ENCODE measurements around the gene ALKBH2. TPM values are rescaled to one million over a fixed set of nuclear protein-coding genes. Genes with fewer than 3 reads are reported as not detected.
A peak's percentile ranks its signal among the peaks of the same experiment; 100 is the strongest.

The ALKBH2 gene
- total RNA-seq, 3 donors from 2014 or later, result 5.8 to 10.1 (median 7.5) TPM

DNA sequence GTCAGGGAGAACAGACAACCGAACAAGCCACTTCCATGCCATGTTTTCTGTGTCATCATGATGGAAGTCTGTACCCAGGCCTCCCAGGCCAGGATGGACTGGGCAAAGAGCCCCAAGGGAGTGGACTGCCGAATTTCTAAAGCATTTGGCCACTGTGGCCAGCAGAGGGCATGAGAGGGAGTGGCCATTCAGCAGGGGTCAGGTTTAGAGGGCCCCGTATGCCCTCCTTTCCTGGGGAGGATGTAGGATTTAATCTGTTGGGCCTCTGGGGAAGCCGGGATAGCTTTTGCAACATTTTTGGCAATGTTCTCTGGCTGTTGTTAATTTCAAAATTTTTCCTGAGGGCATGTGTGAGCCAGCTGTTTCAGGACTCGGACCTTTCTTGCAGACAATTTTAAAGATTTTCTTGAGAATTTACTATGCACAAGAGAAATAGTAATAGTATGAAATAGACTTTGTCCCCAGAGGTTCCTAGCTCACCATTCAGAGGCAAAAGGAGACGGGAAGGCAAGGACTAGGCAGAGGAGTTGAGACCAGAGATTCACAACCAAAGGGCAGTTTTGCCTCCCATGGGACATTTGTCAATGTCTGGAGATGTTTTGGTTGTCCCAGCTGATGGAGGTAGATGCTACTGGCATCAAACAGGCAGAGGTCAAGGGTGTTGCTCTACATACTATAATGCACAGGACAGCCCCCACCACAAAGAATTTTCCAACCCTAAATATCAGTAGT, 41.1 kb upstream of the ALKBH2 start:
- Histone ChIP-seq H3K4me1 (ENCODE audit: low read depth) (no peaks in the 10 kb centered on the region), H3K9me3 (peaks cover 4% of the 10 kb centered on the region), H3K36me3 (ENCODE audit: low read depth) (no peaks in the 10 kb centered on the region), H3K4me3 (no peak overlapping the region)
- DNase-seq (no peak), ATAC-seq (peak; percentile 69)
- intact Hi-C loops (cut with DNase I, micrococcal nuclease), result no loop called here
- TF ChIP-seq, protein P1, sequence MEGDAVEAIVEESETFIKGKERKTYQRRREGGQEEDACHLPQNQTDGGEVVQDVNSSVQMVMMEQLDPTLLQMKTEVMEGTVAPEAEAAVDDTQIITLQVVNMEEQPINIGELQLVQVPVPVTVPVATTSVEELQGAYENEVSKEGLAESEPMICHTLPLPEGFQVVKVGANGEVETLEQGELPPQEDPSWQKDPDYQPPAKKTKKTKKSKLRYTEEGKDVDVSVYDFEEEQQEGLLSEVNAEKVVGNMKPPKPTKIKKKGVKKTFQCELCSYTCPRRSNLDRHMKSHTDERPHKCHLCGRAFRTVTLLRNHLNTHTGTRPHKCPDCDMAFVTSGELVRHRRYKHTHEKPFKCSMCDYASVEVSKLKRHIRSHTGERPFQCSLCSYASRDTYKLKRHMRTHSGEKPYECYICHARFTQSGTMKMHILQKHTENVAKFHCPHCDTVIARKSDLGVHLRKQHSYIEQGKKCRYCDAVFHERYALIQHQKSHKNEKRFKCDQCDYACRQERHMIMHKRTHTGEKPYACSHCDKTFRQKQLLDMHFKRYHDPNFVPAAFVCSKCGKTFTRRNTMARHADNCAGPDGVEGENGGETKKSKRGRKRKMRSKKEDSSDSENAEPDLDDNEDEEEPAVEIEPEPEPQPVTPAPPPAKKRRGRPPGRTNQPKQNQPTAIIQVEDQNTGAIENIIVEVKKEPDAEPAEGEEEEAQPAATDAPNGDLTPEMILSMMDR (IDR thresholded peaks at IDR 0.05), result no peak

DNA sequence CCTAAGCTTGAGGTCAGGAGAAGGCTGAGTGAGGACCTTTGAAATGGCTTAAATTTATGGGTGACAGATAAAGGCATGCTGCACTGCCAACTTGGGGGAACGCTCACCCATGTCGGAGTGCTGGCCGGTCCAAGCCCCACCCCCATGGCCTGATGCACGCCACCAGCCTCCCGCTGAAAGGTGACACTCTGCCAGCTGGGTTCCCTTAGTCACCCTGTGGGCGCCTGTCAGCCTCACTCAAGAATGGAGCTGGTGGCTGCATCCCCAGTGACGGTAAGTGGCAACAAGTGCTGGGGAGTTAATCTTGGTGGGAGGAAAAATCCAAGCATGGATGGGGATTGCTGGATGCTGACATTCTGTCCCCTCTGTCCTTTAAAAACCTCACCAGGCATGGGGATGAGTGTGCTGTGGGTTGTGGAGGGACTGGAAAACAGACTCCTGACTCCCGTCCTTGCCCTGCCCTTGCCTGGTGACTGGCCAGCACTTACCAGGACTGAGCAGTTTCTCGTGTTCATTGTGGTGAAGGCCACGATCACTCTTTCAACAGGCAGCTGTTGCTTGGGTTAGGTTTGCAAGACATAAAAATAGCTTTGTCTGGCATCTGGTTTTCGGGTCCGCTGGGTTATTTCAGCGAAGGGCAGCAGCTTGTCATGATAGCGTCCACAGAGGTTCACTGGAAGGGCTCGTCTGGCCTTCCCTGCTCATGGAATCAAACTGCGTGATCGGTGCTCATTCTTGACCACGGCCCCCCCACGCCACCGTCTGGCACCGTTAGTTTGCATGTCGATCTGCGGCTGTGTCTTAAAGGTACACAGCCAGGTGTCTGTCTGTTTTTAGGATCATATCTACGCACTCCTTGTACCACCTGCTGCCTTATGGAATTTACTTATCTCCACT, 38.1 kb upstream of the ALKBH2 start:
- DNase-seq, result no peak
- peak; percentile 34 for ATAC-seq
- intact Hi-C loops (cut with DNase I, micrococcal nuclease), result no loop called here
- TF ChIP-seq, protein P1 (IDR thresholded peaks at IDR 0.05), result no peak
- H3K36me3 ChIP-seq (ENCODE audit: low read depth), result no peaks in the 10 kb centered on the region
- no peak overlapping the region for H3K4me3 ChIP-seq
- H3K4me1 ChIP-seq (ENCODE audit: low read depth), result no peaks in the 10 kb centered on the region
- H3K9me3 ChIP-seq, result peaks cover 4% of the 10 kb centered on the region

DNA sequence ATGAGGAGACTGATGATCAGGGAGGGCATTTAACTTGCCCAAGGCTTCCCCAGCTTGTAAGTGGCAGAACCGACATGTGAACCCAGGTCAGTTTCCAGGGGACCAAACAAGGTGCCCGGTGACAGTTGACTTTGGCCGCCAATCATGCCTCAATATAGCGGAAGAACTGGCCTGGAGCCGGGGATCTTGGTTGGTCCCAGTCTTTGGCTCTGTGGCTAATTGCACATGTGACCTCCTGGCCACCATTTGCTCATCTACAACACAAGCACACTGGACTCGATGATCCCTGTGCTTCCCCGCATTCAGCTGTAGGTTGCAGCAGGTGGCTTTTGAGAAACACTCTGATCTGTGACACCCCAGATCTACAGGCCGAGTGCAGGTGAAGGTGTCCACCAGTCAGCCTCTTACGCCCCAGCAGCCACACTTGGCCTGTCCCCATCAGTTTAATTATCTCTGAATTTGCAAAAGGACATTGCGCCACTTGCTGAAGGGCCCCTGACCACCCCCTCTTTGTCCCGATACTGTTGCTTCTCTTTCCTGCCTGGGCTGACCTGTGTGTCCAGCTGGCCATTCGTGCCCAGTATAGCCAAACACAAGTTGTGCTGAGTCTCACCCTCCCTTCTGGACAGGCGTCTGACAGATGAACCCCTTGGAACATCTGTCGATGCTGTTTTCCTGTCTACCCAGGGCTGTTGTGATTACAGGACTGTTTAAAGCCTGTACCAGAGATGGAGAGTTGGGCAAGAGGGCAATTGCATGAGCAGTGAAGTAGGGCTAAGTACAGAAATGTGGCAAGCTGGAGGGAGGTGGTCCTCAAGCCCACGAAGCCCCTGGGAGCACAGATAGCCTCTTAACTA, 37.3 kb upstream of the ALKBH2 start:
- DNase-seq (no peak), ATAC-seq (no peak)
- Histone ChIP-seq H3K9me3 (no peaks in the 10 kb centered on the region), H3K4me1 (ENCODE audit: low read depth) (no peaks in the 10 kb centered on the region), H3K4me3 (no peak overlapping the region), H3K36me3 (ENCODE audit: low read depth) (no peaks in the 10 kb centered on the region)
- intact Hi-C loops (cut with DNase I, micrococcal nuclease), result no loop called here
- TF ChIP-seq, protein P1 (IDR thresholded peaks at IDR 0.05), result no peak

DNA sequence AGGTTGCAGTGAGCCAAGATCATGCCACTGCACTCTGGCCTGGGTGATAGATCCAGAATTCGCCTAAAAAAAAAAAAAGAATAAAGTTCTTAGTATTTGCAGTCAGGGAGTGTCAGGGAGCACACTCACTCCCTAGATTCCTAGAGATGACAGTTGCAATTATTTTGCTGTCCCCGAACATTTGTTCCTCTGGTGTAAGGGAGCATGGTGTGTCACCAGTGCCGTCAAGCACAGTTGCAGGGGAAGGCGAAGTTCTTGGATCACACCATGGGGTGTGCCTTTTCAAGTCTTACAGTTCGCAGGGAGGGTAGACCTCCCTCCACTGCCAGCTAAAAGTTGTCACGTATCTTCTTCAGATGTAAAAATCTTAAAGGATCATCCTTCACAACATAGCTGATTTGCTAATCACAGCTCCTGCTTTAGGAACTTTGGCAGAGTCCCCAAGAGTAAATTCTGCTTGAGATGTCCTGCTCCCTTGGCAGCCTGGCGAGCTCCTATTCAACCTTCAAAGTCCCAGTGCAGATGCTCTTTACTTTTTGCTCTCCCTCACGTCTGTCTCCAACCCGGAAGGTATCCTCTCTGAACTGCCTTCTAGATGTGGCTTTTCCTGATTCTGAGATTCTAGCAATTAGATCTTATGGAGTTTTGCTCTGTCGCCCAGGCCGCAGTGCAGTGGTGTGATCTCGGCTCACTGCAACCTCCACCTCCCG, 34.4 kb upstream of the ALKBH2 start:
- H3K4me3 ChIP-seq, result no peak overlapping the region
- TF ChIP-seq, protein P1 (IDR thresholded peaks at IDR 0.05), result no peak
- no peak for ATAC-seq
- no peaks in the 10 kb centered on the region for H3K36me3 ChIP-seq (ENCODE audit: low read depth)
- no peak for DNase-seq
- intact Hi-C loops (cut with DNase I, micrococcal nuclease), result no loop called here
- H3K9me3 ChIP-seq, result no peaks in the 10 kb centered on the region
- H3K4me1 ChIP-seq (ENCODE audit: low read depth), result no peaks in the 10 kb centered on the region

DNA sequence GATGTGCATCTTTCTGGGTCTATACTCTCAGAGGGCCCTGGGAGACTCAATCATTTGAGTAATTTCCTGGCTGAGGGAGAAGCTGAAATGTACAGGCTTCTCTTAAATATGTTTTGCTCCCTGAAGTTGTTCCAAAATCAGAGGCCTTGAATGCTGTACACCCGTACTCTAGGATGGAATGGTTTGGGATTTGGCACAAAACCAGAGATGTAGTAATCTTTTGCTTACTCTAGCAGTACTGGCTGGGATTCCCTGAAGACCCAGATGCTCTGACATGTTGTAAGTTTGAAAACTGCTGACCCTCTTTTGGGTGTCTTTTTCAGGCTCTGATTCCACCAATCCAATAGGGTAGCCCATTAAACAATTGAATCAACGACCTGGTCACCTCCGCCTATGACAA, 33.5 kb upstream of the ALKBH2 start:
- H3K9me3 ChIP-seq, result no peaks in the 10 kb centered on the region
- H3K4me1 ChIP-seq (ENCODE audit: low read depth), result no peaks in the 10 kb centered on the region
- intact Hi-C loops (cut with DNase I, micrococcal nuclease), result no loop called here
- no peaks in the 10 kb centered on the region for H3K36me3 ChIP-seq (ENCODE audit: low read depth)
- no peak overlapping the region for H3K4me3 ChIP-seq
- TF ChIP-seq, protein P1 (IDR thresholded peaks at IDR 0.05), result no peak
- DNase-seq, result no peak
- ATAC-seq, result no peak
